Esophagus squamous epithelium (tissue), 5 donors: ENCODE measurements around the gene IDH1. TPM values are rescaled to one million over a fixed set of nuclear protein-coding genes. Genes with fewer than 3 reads are reported as not detected.
"Not testable (repeated sequence)": the region's sequence is repeated elsewhere in the genome, so short reads cannot be mapped to it uniquely, and the experiment has no call there.

Experiments
- DNase-seq: peaks from one replicate; lab custom pipeline; 2025; lab: John Stamatoyannopoulos, UW
- H3K27ac ChIP-seq, 4 donors: fragments of 200-600 bp; sonication (generic); one replicate each; pipeline ENCODE4 v1.5.1; 2016 to 2019; ENCODE audit warnings: mild to moderate bottlenecking in 1 of 4
- H3K27me3 ChIP-seq, 4 donors: fragments of 200-600 bp; sonication (generic); 1 replicate in 3 of 4; 2 replicates in 1 of 4; pipeline versions ENCODE4 v1.5.1 to v1.6.0; 2017 to 2021; ENCODE audit warnings: antibody characterized with exemption in 1 of 4
- H3K36me3 ChIP-seq, 3 donors: fragments of 200-600 bp; sonication (generic); one replicate each; pipeline ENCODE4 v1.5.1; 2016 to 2019
- H3K4me1 ChIP-seq, 3 donors: fragments of 200-600 bp; sonication (generic); one replicate each; pipeline ENCODE4 v1.5.1; 2017 to 2019
- H3K4me3 ChIP-seq, 4 donors: fragments of 200-600 bp; sonication (generic); 1 replicate in 3 of 4; 2 replicates in 1 of 4; pipeline ENCODE4 v1.5.1; 2016 to 2019; ENCODE audit warnings: mild to moderate bottlenecking in 2 of 4, moderate library complexity in 1 of 4
- H3K9me3 ChIP-seq, 3 donors: fragments of 200-600 bp; sonication (generic); one replicate each; pipeline ENCODE4 v1.5.1; 2016 to 2019
- CTCF ChIP-seq, 6 experiments: fragments of 450-650 bp in 4 of 6; fragments of 200-600 bp in 2 of 6; sonication (generic) in 2 of 6; IDR thresholded peaks; one replicate each; pipeline ENCODE4 v1.5.1; 2016 to 2019; ENCODE audit warnings: antibody characterized with exemption in 6 of 6, mild to moderate bottlenecking in 4 of 6, moderate library complexity in 4 of 6
- POLR2A ChIP-seq, 4 donors: fragments of 450-650 bp; IDR thresholded peaks; one replicate each; pipeline ENCODE4 v1.6.1; 2017; ENCODE audit warnings: antibody characterized with exemption in 4 of 4, mild to moderate bottlenecking in 4 of 4, moderate library complexity in 3 of 4
- WGBS, 2 donors: methylation state at CpG; one replicate each; pipeline ENCODE4 v1.1.5; 2018; 5-methylcytosine and 5-hydroxymethylcytosine counted together
- intact Hi-C: fragments of 100-400 bp; cut with DNase I; formaldehyde crosslinking; loops from one replicate; pipeline ENCODE4 v1.15.0; 2022
- total RNA-seq, 4 donors: library from RNA; depleted of rRNA; stranded (reverse); fragments of >200 nt; gene quantifications; one replicate each; pipeline ENCODE4 v1.1.0, GENCODE V29; 2016
- donor health status: DM: yes; HTN: yes; CAD: no.

The IDH1 gene
- total RNA-seq, 4 donors from 2014 or later = 108 to 223 (median 142) TPM

- Histone ChIP-seq H3K27me3 (no peaks in the 10 kb centered on the region), H3K4me3 (no peak overlapping the region), H3K4me1 (no peaks in the 10 kb centered on the region), H3K36me3 (peaks cover 0 to 48% (median 9%) of the 10 kb centered on the region in 3 donors), H3K27ac (no peak overlapping the region), H3K9me3 (peaks cover 0 to 5% (median 0%) of the 10 kb centered on the region in 3 donors)
- TF ChIP-seq POLR2A (IDR thresholded peaks at IDR 0.05) (no peak), CTCF (IDR thresholded peaks at IDR 0.05) (no peak)
- DNase-seq = no peak
- WGBS, 2 donors = 100% methylated on average over 1 of the region's 1 CpG; no CpG with 5 or more reads in 1 of the 2 donors
- intact Hi-C loops = no loop called here
Observed at GRCh38 chr2:208234786-208235185, 20.1 kb downstream of the IDH1 start.

- Histone ChIP-seq H3K9me3 (peaks cover 0 to 5% (median 0%) of the 10 kb centered on the region in 3 donors), H3K4me1 (no peaks in the 10 kb centered on the region), H3K36me3 (no peaks in the 10 kb centered on the region), H3K27me3 (no peaks in the 10 kb centered on the region), H3K27ac (no peak overlapping the region), H3K4me3 (no peak overlapping the region)
- intact Hi-C loops = no loop called here
- 59 to 67% methylated on average over 1 of the region's 1 CpG for WGBS, 2 donors
- TF ChIP-seq POLR2A (IDR thresholded peaks at IDR 0.05) (no peak), CTCF (IDR thresholded peaks at IDR 0.05) (no peak)
- DNase-seq = no peak
Observed at GRCh38 chr2:208228476-208228875, 26.4 kb downstream of the IDH1 start.

- no peaks in the 10 kb centered on the region for H3K27me3 ChIP-seq
- H3K4me1 ChIP-seq = no peaks in the 10 kb centered on the region
- H3K4me3 ChIP-seq = no peak overlapping the region
- H3K9me3 ChIP-seq = peaks cover 0 to 5% (median 0%) of the 10 kb centered on the region in 3 donors
- no peaks in the 10 kb centered on the region for H3K36me3 ChIP-seq
- no peak for DNase-seq
- intact Hi-C loops = no loop called here
- WGBS, 2 donors = 90 to 100% methylated on average over 2 to 6 of the region's 33 CpGs
- TF ChIP-seq POLR2A (IDR thresholded peaks at IDR 0.05) = no peak
- TF ChIP-seq CTCF (IDR thresholded peaks at IDR 0.05) = no peak
- no peak overlapping the region for H3K27ac ChIP-seq
Observed at GRCh38 chr2:208227581-208228232, 27.2 kb downstream of the IDH1 start.

GRCh38 chr2:208224802-208225201 is 30.1 kb downstream of the IDH1 start:
- Histone ChIP-seq H3K9me3 (no peaks in the 10 kb centered on the region), H3K27me3 (no peaks in the 10 kb centered on the region), H3K36me3 (no peaks in the 10 kb centered on the region), H3K4me3 (no peak overlapping the region), H3K4me1 (no peaks in the 10 kb centered on the region), H3K27ac (no peak overlapping the region)
- TF ChIP-seq POLR2A (IDR thresholded peaks at IDR 0.05) (no peak), CTCF (IDR thresholded peaks at IDR 0.05) (no peak)
- DNase-seq = no peak
- 92 to 96% methylated on average over 2 of the region's 2 CpGs for WGBS, 2 donors
- intact Hi-C loops = no loop called here

GRCh38 chr2:208222351-208222750 is 32.5 kb downstream of the IDH1 start:
- intact Hi-C loops = no loop called here
- WGBS, 2 donors = 33 to 65% methylated on average over 3 of the region's 3 CpGs
- TF ChIP-seq CTCF (IDR thresholded peaks at IDR 0.05) (no peak), POLR2A (IDR thresholded peaks at IDR 0.05) (no peak)
- H3K27ac ChIP-seq = no peak overlapping the region
- DNase-seq = no peak
- H3K27me3 ChIP-seq = no peaks in the 10 kb centered on the region
- H3K9me3 ChIP-seq = no peaks in the 10 kb centered on the region
- no peaks in the 10 kb centered on the region for H3K36me3 ChIP-seq
- H3K4me1 ChIP-seq = no peaks in the 10 kb centered on the region
- H3K4me3 ChIP-seq = no peak overlapping the region

- DNase-seq, intact Hi-C loops, H3K4me1 ChIP-seq, H3K27me3 ChIP-seq, H3K4me3 ChIP-seq, H3K27ac ChIP-seq, H3K9me3 ChIP-seq, H3K36me3 ChIP-seq: not testable (repeated sequence)
- WGBS, 2 donors = 84% methylated on average over 2 to 3 of the region's 3 CpGs
Observed at GRCh38 chr2:208221873-208222272, 33.0 kb downstream of the IDH1 start.
